ENCODE results near the gene GLA.

The GLA gene

DNA sequence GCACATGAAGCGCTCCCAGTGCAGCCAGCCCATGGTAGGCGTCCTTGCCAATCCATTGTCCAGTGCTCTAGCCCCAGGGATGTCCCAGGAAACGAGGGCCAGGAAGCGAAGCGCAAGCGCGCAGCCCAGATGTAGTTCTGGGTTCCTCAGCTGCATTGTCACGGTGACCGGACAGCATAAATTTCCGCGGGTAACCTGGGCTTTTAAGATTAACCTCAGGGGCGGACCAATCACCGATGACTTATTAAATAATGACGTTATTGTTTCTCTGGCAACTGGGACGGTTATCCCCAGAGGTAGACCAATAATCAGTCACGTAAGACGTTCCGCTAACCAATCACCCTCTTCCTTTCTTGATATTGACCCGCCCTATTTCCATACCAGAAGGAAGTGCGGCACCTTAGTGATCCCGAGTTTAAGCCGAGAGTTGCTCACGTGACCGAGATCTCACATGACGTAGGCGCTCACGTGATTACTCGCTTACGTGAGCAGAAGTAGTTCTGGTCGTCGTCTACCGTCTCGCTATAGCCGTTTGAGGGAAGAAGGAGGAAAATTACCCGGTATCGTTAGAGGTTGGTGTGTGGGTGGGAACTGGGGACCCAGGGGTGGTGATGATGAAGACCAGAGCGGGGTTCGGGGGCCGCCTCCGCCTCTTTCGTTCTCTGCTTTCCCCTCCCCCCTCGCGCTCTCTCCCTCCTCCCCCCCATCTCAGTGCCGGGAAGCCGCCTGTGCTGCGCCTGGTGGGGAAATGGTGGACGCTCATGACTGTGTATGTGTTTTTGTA lies at the start of gene GLA, which contains the start of gene HNRNPH2:
Gene GLA (minus strand): TSS at position 178 of the 784 bp plus-strand sequence. CDS start 22 bp downstream, at position 156.
Gene HNRNPH2 (plus strand): TSS at position 475 of the 784 bp plus-strand sequence. CDS start 3,767 bp downstream, outside the sequence.
- intact Hi-C loops (cut with DNase I) = no loop called here
- DNase-seq = peak; percentile 76 to 98 (median 88)

DNA sequence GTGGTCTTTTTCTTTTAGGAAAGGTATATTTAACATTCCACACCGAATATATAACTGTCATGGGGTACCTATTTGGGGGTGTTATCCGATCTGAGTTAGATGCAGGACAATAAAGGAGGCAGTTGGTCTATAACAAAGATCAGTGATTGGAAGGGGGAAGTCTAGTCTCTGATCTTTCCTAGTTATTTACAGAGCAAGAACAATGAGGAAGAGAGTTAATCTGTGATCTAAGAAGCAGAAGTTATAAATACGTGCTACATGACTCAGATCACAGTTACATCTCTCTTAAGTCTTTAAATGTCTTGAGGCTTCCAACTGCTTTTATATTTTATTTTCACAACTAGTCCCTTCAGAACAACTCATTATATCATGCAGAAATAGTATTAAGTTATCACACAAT lies 44.3 kb upstream of the GLA start:
- intact Hi-C loops (cut with DNase I) = no loop called here
- no peak for DNase-seq

- peak in 1 of 10 donors; percentile 35 for DNase-seq
- intact Hi-C loops (cut with DNase I) = no loop called here
Observed at GRCh38 chrX:101450961-101451360, 43.2 kb upstream of the GLA start.

- no peak for DNase-seq
- intact Hi-C loops (cut with DNase I) = no loop called here
Observed at GRCh38 chrX:101450085-101450484, 42.4 kb upstream of the GLA start.

DNA sequence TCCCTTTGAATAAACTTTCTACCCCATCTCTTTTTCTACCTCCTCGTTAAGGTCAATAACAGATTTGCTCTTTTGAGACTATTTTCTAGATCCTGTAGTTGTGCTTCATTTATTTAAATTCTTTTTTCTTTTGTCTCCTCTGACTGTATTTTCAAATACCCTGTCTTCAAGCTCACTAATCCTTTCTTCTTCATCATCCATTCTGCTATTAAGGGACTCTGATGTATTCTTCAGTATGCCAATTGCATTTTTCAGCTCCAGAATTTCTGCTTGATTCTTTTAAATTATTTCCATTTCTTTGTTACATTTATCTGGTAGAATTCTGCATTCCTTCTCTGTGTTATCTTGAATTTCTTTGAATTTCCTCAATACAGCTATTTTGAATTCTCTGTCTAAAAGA lies 41.6 kb upstream of the GLA start:
- no peak for DNase-seq
- intact Hi-C loops (cut with DNase I) = no loop called here

- no peak for DNase-seq
- intact Hi-C loops (cut with DNase I) = no loop called here
Observed at GRCh38 chrX:101442085-101442484, 34.4 kb upstream of the GLA start.

- intact Hi-C loops (cut with DNase I) = no loop called here
Observed at GRCh38 chrX:101430457-101431078, 22.8 kb upstream of the GLA start.

GRCh38 chrX:101429934-101430333 lies 22.2 kb upstream of the GLA start:
- intact Hi-C loops (cut with DNase I) = no loop called here

More at GRCh38 chrX:101430457-101431078, 22.8 kb upstream of the GLA start:
- DNase-seq = no peak

DNA sequence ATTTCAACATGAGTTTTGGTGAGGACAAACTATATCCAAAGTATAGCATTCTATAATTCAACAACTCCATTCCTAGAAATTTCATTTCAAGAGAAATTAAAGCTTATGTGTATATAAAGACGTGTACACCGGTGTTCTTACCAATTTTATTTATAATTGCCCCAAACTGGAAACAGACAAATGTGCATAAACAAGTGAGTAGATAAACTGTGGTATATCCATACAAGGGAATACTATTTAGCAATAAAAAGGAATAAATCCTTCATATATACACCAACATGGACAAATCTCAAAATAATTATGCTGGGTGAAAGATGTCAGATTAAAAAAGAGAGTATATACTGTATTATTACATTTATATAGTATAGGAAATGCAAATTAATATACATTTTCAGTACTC lies 20.2 kb upstream of the GLA start:
- intact Hi-C loops (cut with DNase I) = no loop called here
- no peak for DNase-seq

More at GRCh38 chrX:101429934-101430333, 22.2 kb upstream of the GLA start:
- DNase-seq = no peak

GRCh38 chrX:101419489-101419888 lies 11.8 kb upstream of the GLA start:
- intact Hi-C loops (cut with DNase I) = loop anchor here (10.0 kb wide), 2 partner anchors 65 to 515 kb away; partner anchors contain the start of genes ARMCX4 and ZMAT1
- DNase-seq = no peak

DNA sequence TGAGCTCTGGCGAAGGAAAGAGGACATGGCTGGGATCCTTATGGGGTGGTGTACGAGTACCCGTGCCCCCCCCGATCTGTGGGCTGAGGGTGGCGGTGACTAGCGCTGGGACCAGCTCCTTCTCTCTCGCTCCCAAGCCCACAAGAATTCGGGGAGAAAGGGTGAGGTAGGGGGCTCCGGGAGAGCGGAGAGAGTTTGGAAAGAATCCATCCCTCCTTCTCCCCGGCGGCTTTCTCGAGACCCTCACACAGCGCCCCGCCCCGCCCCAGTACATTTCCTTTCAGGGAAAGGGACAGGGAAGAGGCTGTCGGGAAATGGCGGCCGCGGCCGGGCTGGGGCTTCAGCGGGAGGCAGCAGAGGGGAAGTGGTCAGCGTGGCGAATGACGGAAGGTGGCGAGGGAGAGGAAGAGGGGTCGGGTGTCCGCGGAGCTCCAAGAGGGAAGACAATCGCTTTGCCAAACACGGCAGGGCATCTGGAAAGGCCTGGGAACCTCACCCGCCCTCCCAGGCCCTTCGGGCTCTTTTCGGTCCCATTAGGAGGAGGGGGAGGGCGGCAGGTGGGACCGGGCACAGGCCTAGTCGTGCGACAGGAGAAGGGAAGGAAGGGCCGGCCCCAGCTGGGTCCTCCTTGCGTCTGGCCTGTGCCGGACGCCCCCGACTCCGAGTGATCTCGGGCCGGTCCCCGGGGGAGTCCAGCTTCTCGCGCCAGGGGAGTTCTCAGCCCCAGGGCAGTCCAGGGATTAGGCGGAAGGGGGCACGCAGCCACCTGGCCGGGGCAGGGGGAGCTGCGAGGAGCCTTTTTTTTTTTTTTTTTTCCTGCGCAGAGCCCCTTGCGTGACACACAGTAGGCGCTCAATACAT lies 10.5 kb upstream of the GLA start:
- intact Hi-C loops (cut with DNase I) = loop anchor here (10.0 kb wide), 2 partner anchors 67 to 517 kb away; partner anchors contain the start of genes ARMCX4 and ZMAT1
- peak; percentile 26 to 92 (median 57) for DNase-seq

- intact Hi-C loops (cut with DNase I) = loop anchor here (10.0 kb wide), 2 partner anchors 68 to 518 kb away; partner anchors contain the start of genes ARMCX4 and ZMAT1
- DNase-seq = peak in 1 of 10 donors; percentile 7
Observed at GRCh38 chrX:101417190-101417589, 9.5 kb upstream of the GLA start.

- intact Hi-C loops (cut with DNase I) = loop anchor here (10.0 kb wide), 2 partner anchors 68 to 518 kb away; partner anchors contain the start of genes ARMCX4 and ZMAT1
Observed at GRCh38 chrX:101416691-101417090, 9.0 kb upstream of the GLA start.

DNA sequence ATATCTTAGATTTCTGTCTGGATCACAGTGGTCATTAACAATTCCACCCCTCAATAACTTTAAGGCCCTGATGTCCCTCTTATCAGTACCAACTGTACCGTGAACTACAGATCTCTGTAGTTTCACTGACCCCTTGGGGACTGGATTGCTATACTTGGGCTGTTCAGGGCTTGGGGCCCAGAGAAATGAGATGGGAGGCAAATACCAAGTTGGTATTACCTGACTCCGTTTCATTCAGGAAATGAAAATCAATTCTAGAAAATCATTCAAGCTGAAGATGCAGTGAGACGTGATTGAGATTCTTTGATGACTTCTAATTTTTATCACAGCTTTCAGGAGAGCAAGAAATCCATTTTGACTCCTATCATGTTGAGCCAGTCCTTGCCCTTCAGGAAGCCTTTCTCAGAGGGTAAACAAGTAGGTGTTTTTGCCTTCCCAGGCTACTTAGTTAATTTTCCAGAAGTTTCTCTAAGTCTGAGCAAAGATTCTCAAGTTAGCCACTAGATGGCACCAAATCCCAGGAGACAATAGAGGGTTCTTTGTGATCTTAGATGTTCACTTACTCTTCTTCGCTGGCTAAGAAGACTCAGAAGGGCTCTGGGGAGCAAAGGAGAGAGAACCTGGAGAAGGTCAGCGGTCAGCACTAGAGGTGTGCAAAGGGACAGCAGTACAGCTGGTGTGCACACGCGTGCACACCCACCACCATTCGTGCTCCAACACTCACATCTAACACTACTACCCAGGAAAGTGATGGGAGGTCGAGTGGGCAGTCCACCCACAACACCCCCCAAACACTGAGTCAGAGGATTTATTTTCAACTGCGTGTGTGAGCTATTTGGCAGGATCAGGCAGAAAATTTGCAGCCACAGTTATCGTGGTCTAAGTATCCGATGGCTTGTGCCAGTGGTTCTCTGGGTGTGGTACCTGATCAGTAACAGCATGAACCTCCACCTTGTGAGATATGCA lies 7.7 kb upstream of the GLA start:
- peak in 1 of 10 donors; percentile 5 for DNase-seq
- intact Hi-C loops (cut with DNase I) = loop anchor here (2.0 to 10.0 kb wide), 3 partner anchors 69 to 519 kb away; partner anchors contain the start of genes ARMCX4 and ZMAT1

More at GRCh38 chrX:101416691-101417090, 9.0 kb upstream of the GLA start:
- no peak for DNase-seq

DNA sequence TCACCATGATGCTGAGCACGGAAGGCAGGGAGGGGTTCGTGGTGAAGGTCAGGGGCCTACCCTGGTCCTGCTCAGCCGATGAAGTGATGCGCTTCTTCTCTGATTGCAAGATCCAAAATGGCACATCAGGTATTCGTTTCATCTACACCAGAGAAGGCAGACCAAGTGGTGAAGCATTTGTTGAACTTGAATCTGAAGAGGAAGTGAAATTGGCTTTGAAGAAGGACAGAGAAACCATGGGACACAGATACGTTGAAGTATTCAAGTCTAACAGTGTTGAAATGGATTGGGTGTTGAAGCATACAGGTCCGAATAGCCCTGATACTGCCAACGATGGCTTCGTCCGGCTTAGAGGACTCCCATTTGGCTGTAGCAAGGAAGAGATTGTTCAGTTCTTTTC lies 4.3 kb upstream of the GLA start:
- DNase-seq = no peak
- intact Hi-C loops (cut with DNase I) = loop anchor here (10.0 kb wide), 2 partner anchors 73 to 523 kb away; partner anchors contain the start of genes ARMCX4 and ZMAT1

DNA sequence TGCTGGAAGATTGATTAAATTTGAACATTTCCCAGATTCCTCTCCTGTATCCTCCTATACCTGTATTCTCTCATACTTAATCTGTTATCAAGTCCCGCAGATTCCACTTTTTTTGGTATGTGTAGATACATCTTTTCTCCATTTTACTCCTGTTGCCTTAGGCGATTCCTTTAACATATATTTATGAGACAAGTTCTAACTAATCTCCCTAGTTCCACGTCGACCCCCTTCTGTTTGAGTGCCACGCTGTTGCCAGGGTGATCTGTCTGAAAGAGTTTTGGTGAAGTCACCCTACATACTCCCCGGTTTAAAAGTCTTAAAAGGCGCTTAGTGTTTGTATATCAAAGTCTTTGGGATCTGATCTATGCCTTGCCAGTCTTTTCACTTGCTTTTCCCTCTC lies 2.7 kb upstream of the GLA start:
- DNase-seq = no peak
- intact Hi-C loops (cut with DNase I) = loop anchor here (10.0 kb wide), 2 partner anchors 74 to 524 kb away; partner anchors contain the start of genes ARMCX4 and ZMAT1

DNA sequence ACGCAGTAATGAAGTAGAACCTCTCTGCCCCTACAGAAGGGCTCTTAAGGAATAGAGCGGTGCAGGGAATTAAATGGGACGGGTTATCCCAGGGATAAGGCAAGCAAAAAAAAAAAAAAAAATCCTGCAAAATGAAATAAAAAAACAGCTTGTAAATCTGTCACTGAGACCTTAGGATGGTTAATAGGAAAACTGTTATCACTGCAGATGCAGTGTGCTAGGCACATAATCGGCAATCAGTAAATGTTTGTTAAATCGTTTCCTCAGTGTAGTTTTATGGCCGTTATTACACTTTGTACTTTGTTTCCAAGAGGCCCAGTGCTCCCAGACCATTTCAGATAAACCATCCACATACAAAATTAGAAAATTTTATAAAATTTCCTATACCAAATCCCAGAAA lies 1.3 kb upstream of the GLA start:
- no peak for DNase-seq
- intact Hi-C loops (cut with DNase I) = no loop called here

DNA sequence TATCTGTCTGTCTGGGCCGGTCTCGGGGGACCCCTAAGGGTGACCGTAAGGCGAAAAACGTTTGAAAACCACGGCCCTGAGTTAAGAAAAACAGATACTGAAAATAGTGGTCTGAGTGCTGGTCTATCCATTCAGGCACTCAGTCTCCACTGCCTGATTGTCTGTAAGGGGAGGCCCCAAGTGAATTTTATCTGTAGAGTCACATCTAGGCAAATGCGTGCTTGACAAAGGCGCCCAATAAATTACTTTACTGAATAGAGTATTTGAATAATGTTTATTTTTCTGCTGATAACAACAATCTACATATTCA lies 762 bp upstream of the GLA start:
- intact Hi-C loops (cut with DNase I) = no loop called here
- no peak for DNase-seq

- no peak for DNase-seq
- intact Hi-C loops (cut with DNase I) = no loop called here
Observed at GRCh38 chrX:101407167-101407747, 468 bp downstream of the GLA start.
